ENCODE measurements around the gene SEMA3D. TPM values are rescaled to one million over a fixed set of nuclear protein-coding genes. Genes with fewer than 3 reads are reported as not detected.

SEMA3D gene
- total and polyA plus RNA-seq, 2 of the 4 experiments (the other 2 are of a cell fraction): 2.9 to 13.6 TPM

DNA sequence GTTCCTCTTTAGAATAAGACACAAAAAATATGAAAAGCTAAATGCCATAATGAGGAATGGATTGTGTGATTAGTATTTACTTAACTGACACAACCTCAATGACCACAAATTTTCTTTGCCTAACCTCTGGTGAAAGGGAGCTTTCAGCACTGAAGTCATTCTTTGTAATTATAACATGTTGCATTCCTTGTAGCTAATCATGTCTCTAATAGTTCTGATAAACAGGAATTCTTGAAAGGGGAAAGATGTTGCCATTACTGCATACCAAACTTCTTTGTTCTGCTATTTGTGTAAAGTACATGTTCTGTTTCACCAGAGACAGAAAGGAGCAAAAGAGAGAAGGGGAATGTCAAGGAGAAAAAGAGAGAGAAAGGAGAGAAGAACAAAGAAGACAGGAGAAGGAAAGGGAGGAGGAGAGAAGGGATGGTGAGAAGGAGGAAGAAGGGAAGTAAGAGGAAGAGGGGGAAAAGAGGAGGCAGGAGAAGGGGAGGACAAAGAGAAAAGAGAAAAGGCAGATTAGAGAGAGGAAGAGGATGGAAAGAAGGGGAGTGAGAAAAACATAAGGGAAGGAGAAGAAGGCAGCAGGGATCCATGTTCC is 120.9 kb downstream of the SEMA3D start:
- Histone ChIP-seq H3K27me3 (ENCODE audit: control insufficient read depth, insufficient read depth, low read length) (peaks cover 3% of the 10 kb centered on the region; the same call in 1 of the 2 replicates), H2AFZ (replicated peaks; ENCODE audit: low read length, poor library complexity) (no peak overlapping the region), H4K20me1 (ENCODE audit: insufficient read depth, low read length) (no peaks in the 10 kb centered on the region), H3K4me1 (ENCODE audit: control insufficient read depth, insufficient read depth, low read length) (peaks cover 8% of the 10 kb centered on the region), H4K91ac (ENCODE audit: insufficient read depth, low read depth, low read length) (no peak overlapping the region; the same call in 1 of the 2 replicates), H2BK5ac (ENCODE audit: low read depth, low read length, poor library complexity, severe bottlenecking) (no peak overlapping the region), H3K27ac (ENCODE audit: insufficient read depth, low read length) (no peak overlapping the region), H3K9me3 (ENCODE audit: control insufficient read depth, insufficient read depth, low read length) (no peaks in the 10 kb centered on the region), H4K8ac (ENCODE audit: low read depth in 2 of 2, low read length in 2 of 2) (no peak overlapping the region), H3K14ac (replicated peaks; ENCODE audit: low read depth, low read length) (no peak overlapping the region), H3K36me3 (ENCODE audit: control insufficient read depth, insufficient read depth, low read length) (no peaks in the 10 kb centered on the region), H3K4ac (ENCODE audit: low read depth, low read length) (no peak overlapping the region), H3K4me3 (ENCODE audit: insufficient read depth, low read depth, low read length) (no peak overlapping the region), H3K9ac (ENCODE audit: low read depth, low read length) (no peak overlapping the region), H3K23ac (ENCODE audit: low read depth, low read length) (no peak overlapping the region), H3K56ac (ENCODE audit: extremely low read depth, insufficient read depth, low read length) (no peak overlapping the region), H3K4me2 (ENCODE audit: low read depth, low read length) (no peak overlapping the region), H2AK5ac (ENCODE audit: low read depth, low read length) (no peak overlapping the region; the same call in 1 of the 2 replicates), H3K9me1 (ENCODE audit: insufficient read depth, low read length) (no peaks in the 10 kb centered on the region; the same call in 1 of the 2 replicates), H2BK20ac (ENCODE audit: low read depth, low read length) (no peak overlapping the region), H2AK9ac (replicated peaks; ENCODE audit: low read depth, low read length, poor library complexity) (no peak overlapping the region), H4K5ac (ENCODE audit: low read depth, low read length) (no peak overlapping the region), H3K18ac (ENCODE audit: low read depth, low read length) (no peak overlapping the region), H3K79me1 (ENCODE audit: low read depth in 1 of 2, low read length in 2 of 2) (no peaks in the 10 kb centered on the region), H2BK120ac (ENCODE audit: low read depth, low read length) (0 out of 2 replicates have a peak overlapping the region, but pooled peaks have one; percentile 8), H2BK15ac (ENCODE audit: low read depth, low read length) (no peak overlapping the region)
- in situ Hi-C loops (cut with MboI; ENCODE audit: low sequenced_read_pairs) (no loop called here), intact Hi-C loops (cut with micrococcal nuclease) (no loop called here), dilution Hi-C loops (cut with HindIII; ENCODE audit: low sequenced_read_pairs, unreplicated experiment) (no loop called here)
- DNase-seq (peak; percentile 8), ATAC-seq (ENCODE audit: low read depth) (peak; percentile 70)
- no TSS peak for BruUV-seq (replicated peaks)
- TF ChIP-seq MAFK (IDR thresholded peaks at IDR 0.05; ENCODE audit: low read depth, low read length) (no peak), CHD1 (IDR thresholded peaks at IDR 0.05; ENCODE audit: low read depth, low read length) (no peak), MAZ (IDR thresholded peaks at IDR 0.05; ENCODE audit: borderline replicate concordance, low read depth, low read length) (no peak), RCOR1 (IDR thresholded peaks at IDR 0.05; ENCODE audit: insufficient replicate concordance, low read length) (no peak), RAD21 (IDR thresholded peaks at IDR 0.05; ENCODE audit: low read length) (no peak), RFX5 (IDR thresholded peaks at IDR 0.05; ENCODE audit: low read depth, low read length) (no peak), BHLHE40 (IDR thresholded peaks at IDR 0.05; ENCODE audit: low read depth, low read length) (no peak)
- TF ChIP-seq, protein P1, sequence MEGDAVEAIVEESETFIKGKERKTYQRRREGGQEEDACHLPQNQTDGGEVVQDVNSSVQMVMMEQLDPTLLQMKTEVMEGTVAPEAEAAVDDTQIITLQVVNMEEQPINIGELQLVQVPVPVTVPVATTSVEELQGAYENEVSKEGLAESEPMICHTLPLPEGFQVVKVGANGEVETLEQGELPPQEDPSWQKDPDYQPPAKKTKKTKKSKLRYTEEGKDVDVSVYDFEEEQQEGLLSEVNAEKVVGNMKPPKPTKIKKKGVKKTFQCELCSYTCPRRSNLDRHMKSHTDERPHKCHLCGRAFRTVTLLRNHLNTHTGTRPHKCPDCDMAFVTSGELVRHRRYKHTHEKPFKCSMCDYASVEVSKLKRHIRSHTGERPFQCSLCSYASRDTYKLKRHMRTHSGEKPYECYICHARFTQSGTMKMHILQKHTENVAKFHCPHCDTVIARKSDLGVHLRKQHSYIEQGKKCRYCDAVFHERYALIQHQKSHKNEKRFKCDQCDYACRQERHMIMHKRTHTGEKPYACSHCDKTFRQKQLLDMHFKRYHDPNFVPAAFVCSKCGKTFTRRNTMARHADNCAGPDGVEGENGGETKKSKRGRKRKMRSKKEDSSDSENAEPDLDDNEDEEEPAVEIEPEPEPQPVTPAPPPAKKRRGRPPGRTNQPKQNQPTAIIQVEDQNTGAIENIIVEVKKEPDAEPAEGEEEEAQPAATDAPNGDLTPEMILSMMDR (conservative IDR thresholded peaks at IDR 0.05; ENCODE audit: low read depth, low read length): no peak
- TF ChIP-seq, protein P2, sequence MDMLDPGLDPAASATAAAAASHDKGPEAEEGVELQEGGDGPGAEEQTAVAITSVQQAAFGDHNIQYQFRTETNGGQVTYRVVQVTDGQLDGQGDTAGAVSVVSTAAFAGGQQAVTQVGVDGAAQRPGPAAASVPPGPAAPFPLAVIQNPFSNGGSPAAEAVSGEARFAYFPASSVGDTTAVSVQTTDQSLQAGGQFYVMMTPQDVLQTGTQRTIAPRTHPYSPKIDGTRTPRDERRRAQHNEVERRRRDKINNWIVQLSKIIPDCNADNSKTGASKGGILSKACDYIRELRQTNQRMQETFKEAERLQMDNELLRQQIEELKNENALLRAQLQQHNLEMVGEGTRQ (IDR thresholded peaks at IDR 0.05; ENCODE audit: low read depth, low read length): no peak
- TF ChIP-seq, protein P3, sequence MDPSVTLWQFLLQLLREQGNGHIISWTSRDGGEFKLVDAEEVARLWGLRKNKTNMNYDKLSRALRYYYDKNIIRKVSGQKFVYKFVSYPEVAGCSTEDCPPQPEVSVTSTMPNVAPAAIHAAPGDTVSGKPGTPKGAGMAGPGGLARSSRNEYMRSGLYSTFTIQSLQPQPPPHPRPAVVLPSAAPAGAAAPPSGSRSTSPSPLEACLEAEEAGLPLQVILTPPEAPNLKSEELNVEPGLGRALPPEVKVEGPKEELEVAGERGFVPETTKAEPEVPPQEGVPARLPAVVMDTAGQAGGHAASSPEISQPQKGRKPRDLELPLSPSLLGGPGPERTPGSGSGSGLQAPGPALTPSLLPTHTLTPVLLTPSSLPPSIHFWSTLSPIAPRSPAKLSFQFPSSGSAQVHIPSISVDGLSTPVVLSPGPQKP (IDR thresholded peaks at IDR 0.05; ENCODE audit: borderline replicate concordance, low read depth, low read length): no peak
- ChIA-PET POLR2A (ENCODE audit: unreplicated experiment) (no interaction called here), CTCF (interaction anchor here (0.6 to 1.7 kb wide), 4 partner anchors 16 to 121 kb away, joined by 5 to 7 read pairs (median 6); partner anchors contain the start of gene SEMA3D)
